Liver (tissue), 9 donors: ENCODE results near the gene PTCH2. TPM values are rescaled to one million over a fixed set of nuclear protein-coding genes. Genes with fewer than 3 reads are reported as not detected.

ENCODE experiments used
- DNase-seq: peaks from one replicate; pipeline ENCODE4 v3.0.0-alpha.2; 2017; ENCODE audit warnings: low spot score
- H3K27ac ChIP-seq, 2 donors: one replicate each; pipeline ENCODE4 v1.7.0; 2013; ENCODE audit warnings: inconsistent platforms in 2 of 2, low read length in 2 of 2, control low read depth in 1 of 2, low read depth in 1 of 2, mild to moderate bottlenecking in 1 of 2
- H3K27me3 ChIP-seq, 4 donors: one replicate each; pipeline versions ENCODE4 v1.6.1 to v1.7.0; 2013; ENCODE audit warnings: low read length in 3 of 4, inconsistent platforms in 1 of 4, mild to moderate bottlenecking in 1 of 4, moderate library complexity in 1 of 4; ENCODE audit not compliant: control insufficient read depth in 4 of 4, insufficient read depth in 4 of 4
- H3K36me3 ChIP-seq, 4 donors: one replicate each; pipeline versions ENCODE4 v1.6.1 to v1.7.0; 2013; ENCODE audit warnings: low read length in 3 of 4, mild to moderate bottlenecking in 3 of 4, low read depth in 1 of 4, moderate library complexity in 1 of 4; ENCODE audit not compliant: control insufficient read depth in 4 of 4, insufficient read depth in 3 of 4
- H3K4me1 ChIP-seq, 4 donors: one replicate each; pipeline versions ENCODE4 v1.6.1 to v1.7.0; 2013; ENCODE audit warnings: low read length in 3 of 4, mild to moderate bottlenecking in 3 of 4, moderate library complexity in 1 of 4; ENCODE audit not compliant: control insufficient read depth in 4 of 4, insufficient read depth in 4 of 4
- H3K4me3 ChIP-seq, 3 donors: one replicate each; pipeline versions ENCODE4 v1.6.1 to v1.7.0; 2013; ENCODE audit warnings: low read length in 3 of 3, control low read depth in 1 of 3, low read depth in 1 of 3, mild to moderate bottlenecking in 1 of 3
- H3K9ac ChIP-seq, 2 donors: one replicate each; pipeline ENCODE4 v1.7.0; 2013; ENCODE audit warnings: low read length in 2 of 2, mild to moderate bottlenecking in 2 of 2, moderate library complexity in 2 of 2, control low read depth in 1 of 2, low read depth in 1 of 2
- H3K9me3 ChIP-seq, 4 donors: one replicate each; pipeline versions ENCODE4 v1.6.1 to v1.7.0; 2013; ENCODE audit warnings: low read length in 3 of 4; ENCODE audit not compliant: control insufficient read depth in 4 of 4
- FOXA1 ChIP-seq: IDR thresholded peaks from 2 replicates; pipeline ENCODE4 v1.6.1; 2016; ENCODE audit warnings: antibody characterized with exemption
- SP1 ChIP-seq: IDR thresholded peaks from 2 replicates; pipeline ENCODE4 v1.6.1; 2018; ENCODE audit warnings: antibody characterized with exemption, mild to moderate bottlenecking
- WGBS: extraction: QIAGEN DNeasy Blood & Tissue Kit; methylation state at CpG from one replicate; pipeline ENCODE4 v1.1.7; 2013; 5-methylcytosine and 5-hydroxymethylcytosine counted together
- polyA plus RNA-seq, 2 donors: library from polyadenylated mRNA; stranded (reverse) in 1 of 2; unstranded in 1 of 2; fragments of 200-250 nt in 1 of 2; fragments of >200 nt in 1 of 2; fragmentation: Nextera tagmentation in 1 of 2; extraction: Ambion mirVana in 1 of 2; gene quantifications; one replicate each; pipeline versions ENCODE4 v1.2.1 to v1.2.3, GENCODE V29; 2013 to 2015
- total RNA-seq, 2 donors: library from RNA; depleted of rRNA; stranded (reverse); fragments of >200 nt; gene quantifications; one replicate each; pipeline ENCODE4 v1.2.3, GENCODE V29; 2014
- TF ChIP-seq, protein P1 (sequence below): IDR thresholded peaks from 2 replicates; pipeline ENCODE4 v1.6.1; 2016; ENCODE audit warnings: antibody characterized with exemption
- TF ChIP-seq, protein P2 (sequence below): IDR thresholded peaks from 2 replicates; pipeline ENCODE4 v1.6.1; 2016; ENCODE audit warnings: antibody characterized with exemption, mild to moderate bottlenecking
- TF ChIP-seq, protein P3 (sequence below): fragments of 150-350 bp; IDR thresholded peaks from 2 replicates; pipeline ENCODE4 v1.5.1; 2017; ENCODE audit warnings: improper control_type of control experiment, low read depth, low read length; ENCODE audit not compliant: missing input control
- TF ChIP-seq, protein P4 (sequence below): IDR thresholded peaks from 2 replicates; pipeline ENCODE4 v1.6.1; 2016; ENCODE audit warnings: antibody characterized with exemption
- TF ChIP-seq, protein P5 (sequence below): IDR thresholded peaks from 2 replicates; pipeline ENCODE4 v1.6.1; 2016; ENCODE audit warnings: antibody characterized with exemption
- donor health status: healthy.
- donor health status: healthy.
- donor health status: healthy.
- donor health status: healthy.
- donor health status: healthy.

Gene PTCH2
- total and polyA plus RNA-seq, 4 donors = 0.14 to 0.24 (median 0.16) TPM

DNA sequence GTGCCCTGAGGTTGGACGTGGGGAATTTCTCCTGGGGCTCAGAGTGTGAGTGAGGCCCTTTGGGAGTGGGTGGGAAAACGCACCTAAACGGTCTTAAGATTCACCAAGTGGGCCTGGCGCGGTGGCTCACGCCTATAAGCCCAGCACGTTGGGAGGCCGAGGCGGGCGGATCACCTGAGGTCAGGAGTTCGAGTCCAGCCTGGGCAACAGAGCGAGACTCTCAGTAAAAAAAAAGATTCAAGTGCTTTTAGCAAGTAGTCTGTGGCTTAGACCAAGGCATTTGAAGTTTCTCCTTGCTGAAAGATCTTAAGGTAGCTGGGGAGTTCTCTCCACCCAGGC lies 66.4 kb downstream of the PTCH2 start:
- peaks cover 0 to 17% (median 8%) of the 10 kb centered on the region in 4 donors for H3K4me1 ChIP-seq
- peak overlapping the region; percentile 75 to 97 (median 96) for H3K4me3 ChIP-seq
- H3K36me3 ChIP-seq = peaks cover 5 to 29% (median 18%) of the 10 kb centered on the region in 4 donors
- H3K27me3 ChIP-seq = no peaks in the 10 kb centered on the region
- H3K9me3 ChIP-seq = no peaks in the 10 kb centered on the region
- H3K27ac ChIP-seq = peak overlapping the region in 1 of 2 donors; percentile 99
- DNase-seq = no peak
- WGBS = 61% methylated on average over 12 of the region's 12 CpGs
- H3K9ac ChIP-seq = peak overlapping the region in 1 of 2 donors; percentile 96
- TF ChIP-seq, protein P1, sequence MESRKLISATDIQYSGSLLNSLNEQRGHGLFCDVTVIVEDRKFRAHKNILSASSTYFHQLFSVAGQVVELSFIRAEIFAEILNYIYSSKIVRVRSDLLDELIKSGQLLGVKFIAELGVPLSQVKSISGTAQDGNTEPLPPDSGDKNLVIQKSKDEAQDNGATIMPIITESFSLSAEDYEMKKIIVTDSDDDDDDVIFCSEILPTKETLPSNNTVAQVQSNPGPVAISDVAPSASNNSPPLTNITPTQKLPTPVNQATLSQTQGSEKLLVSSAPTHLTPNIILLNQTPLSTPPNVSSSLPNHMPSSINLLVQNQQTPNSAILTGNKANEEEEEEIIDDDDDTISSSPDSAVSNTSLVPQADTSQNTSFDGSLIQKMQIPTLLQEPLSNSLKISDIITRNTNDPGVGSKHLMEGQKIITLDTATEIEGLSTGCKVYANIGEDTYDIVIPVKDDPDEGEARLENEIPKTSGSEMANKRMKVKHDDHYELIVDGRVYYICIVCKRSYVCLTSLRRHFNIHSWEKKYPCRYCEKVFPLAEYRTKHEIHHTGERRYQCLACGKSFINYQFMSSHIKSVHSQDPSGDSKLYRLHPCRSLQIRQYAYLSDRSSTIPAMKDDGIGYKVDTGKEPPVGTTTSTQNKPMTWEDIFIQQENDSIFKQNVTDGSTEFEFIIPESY = no peak
- TF ChIP-seq FOXA1 (no peak), SP1 (no peak)
- TF ChIP-seq, protein P2, sequence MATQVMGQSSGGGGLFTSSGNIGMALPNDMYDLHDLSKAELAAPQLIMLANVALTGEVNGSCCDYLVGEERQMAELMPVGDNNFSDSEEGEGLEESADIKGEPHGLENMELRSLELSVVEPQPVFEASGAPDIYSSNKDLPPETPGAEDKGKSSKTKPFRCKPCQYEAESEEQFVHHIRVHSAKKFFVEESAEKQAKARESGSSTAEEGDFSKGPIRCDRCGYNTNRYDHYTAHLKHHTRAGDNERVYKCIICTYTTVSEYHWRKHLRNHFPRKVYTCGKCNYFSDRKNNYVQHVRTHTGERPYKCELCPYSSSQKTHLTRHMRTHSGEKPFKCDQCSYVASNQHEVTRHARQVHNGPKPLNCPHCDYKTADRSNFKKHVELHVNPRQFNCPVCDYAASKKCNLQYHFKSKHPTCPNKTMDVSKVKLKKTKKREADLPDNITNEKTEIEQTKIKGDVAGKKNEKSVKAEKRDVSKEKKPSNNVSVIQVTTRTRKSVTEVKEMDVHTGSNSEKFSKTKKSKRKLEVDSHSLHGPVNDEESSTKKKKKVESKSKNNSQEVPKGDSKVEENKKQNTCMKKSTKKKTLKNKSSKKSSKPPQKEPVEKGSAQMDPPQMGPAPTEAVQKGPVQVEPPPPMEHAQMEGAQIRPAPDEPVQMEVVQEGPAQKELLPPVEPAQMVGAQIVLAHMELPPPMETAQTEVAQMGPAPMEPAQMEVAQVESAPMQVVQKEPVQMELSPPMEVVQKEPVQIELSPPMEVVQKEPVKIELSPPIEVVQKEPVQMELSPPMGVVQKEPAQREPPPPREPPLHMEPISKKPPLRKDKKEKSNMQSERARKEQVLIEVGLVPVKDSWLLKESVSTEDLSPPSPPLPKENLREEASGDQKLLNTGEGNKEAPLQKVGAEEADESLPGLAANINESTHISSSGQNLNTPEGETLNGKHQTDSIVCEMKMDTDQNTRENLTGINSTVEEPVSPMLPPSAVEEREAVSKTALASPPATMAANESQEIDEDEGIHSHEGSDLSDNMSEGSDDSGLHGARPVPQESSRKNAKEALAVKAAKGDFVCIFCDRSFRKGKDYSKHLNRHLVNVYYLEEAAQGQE = no peak
- TF ChIP-seq, protein P3, sequence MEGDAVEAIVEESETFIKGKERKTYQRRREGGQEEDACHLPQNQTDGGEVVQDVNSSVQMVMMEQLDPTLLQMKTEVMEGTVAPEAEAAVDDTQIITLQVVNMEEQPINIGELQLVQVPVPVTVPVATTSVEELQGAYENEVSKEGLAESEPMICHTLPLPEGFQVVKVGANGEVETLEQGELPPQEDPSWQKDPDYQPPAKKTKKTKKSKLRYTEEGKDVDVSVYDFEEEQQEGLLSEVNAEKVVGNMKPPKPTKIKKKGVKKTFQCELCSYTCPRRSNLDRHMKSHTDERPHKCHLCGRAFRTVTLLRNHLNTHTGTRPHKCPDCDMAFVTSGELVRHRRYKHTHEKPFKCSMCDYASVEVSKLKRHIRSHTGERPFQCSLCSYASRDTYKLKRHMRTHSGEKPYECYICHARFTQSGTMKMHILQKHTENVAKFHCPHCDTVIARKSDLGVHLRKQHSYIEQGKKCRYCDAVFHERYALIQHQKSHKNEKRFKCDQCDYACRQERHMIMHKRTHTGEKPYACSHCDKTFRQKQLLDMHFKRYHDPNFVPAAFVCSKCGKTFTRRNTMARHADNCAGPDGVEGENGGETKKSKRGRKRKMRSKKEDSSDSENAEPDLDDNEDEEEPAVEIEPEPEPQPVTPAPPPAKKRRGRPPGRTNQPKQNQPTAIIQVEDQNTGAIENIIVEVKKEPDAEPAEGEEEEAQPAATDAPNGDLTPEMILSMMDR = no peak

DNA sequence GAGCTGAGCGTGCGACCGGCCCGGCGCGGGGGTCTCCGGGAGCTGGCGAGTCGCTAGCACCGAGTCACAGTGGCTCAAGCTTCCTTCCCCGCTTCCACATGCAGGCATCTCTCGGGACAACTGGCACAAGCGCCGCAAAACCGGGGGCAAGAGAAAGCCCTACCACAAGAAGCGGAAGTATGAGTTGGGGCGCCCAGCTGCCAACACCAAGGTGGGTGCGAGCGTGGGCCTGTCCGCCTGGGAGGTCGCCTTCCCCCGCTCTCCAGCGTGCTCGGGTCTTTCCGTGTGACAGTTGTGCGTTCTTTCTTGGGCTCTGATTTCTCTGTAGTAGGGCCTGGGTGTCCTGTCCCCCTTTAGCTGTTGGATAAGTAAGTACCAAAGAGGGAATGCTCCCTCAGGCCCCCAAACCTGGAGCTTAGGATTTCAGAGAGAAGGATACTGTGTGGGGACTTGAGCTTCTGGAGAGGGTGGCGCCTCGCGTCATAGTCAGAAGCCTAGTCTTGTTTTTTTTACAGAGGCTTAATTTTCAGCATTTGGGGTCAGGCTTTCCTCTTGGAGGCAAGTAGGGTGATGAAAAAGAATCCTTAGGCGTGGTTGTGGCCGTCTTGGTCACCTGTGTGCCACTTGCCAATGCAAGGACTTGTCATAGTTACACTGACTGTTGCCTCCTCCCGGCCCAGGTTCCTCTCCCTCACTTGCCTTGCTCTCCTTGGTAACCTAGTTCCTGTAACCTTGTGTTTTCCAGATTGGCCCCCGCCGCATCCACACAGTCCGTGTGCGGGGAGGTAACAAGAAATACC lies 66.9 kb downstream of the PTCH2 start:
- peaks cover 0 to 17% (median 8%) of the 10 kb centered on the region in 4 donors for H3K4me1 ChIP-seq
- peak overlapping the region; percentile 75 to 97 (median 96) for H3K4me3 ChIP-seq
- 14% methylated on average over 36 of the region's 36 CpGs for WGBS
- H3K9me3 ChIP-seq = no peaks in the 10 kb centered on the region
- H3K27me3 ChIP-seq = no peaks in the 10 kb centered on the region
- H3K36me3 ChIP-seq = peaks cover 5 to 29% (median 17%) of the 10 kb centered on the region in 4 donors
- H3K27ac ChIP-seq = peak overlapping the region; percentile 92 to 99
- peak overlapping the region; percentile 86 to 96 for H3K9ac ChIP-seq
- TF ChIP-seq, protein P4, sequence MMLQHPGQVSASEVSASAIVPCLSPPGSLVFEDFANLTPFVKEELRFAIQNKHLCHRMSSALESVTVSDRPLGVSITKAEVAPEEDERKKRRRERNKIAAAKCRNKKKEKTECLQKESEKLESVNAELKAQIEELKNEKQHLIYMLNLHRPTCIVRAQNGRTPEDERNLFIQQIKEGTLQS = no peak
- TF ChIP-seq, protein P5, sequence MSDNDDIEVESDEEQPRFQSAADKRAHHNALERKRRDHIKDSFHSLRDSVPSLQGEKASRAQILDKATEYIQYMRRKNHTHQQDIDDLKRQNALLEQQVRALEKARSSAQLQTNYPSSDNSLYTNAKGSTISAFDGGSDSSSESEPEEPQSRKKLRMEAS = no peak
- DNase-seq = no peak
